IMR-90 (cell line): ENCODE results near the gene CYP24A1. TPM values are rescaled to one million over a fixed set of nuclear protein-coding genes. Genes with fewer than 3 reads are reported as not detected.

Experiments used
- ATAC-seq: fragments of 200-7000 bp; cut with Tn5 transposase; 2 replicates; pipeline ENCODE4 v1.9.1; 2020; ENCODE audit warnings: low read depth, mild to moderate bottlenecking, moderate library complexity
- BruUV-seq: library from RNA; stranded (reverse); fragments of 400-500 nt; replicated peaks from 2 replicates; lab custom pipeline; 2021; lab: Mats Ljungman, UMichigan
- CTCF ChIA-PET: fragments of 300-600 bp; formaldehyde crosslinking; extraction: SDS; loops from one replicate; lab custom pipeline; 2021; ENCODE audit warnings: antibody characterized with exemption; lab: Yijun Ruan, JAX
- POLR2A ChIA-PET: fragments of 300-600 bp; sonication (Branson Sonifier 250); formaldehyde crosslinking; loops from one replicate; lab custom pipeline; 2022; ENCODE audit warnings: antibody characterized with exemption; ENCODE audit not compliant: unreplicated experiment; lab: Charles Lee
- DNase-seq: peaks from one replicate; pipeline ENCODE4 v3.0.0; 2013
- H2AFZ ChIP-seq: replicated peaks from 2 replicates; pipeline ENCODE3; 2013; ENCODE audit warnings: low read length, mild to moderate bottlenecking; ENCODE audit not compliant: poor library complexity
- H2AK5ac ChIP-seq: 2 replicates; pipeline ENCODE4 v1.6.1; 2013; ENCODE audit warnings: low read depth, low read length, inconsistent platforms
- H2AK9ac ChIP-seq: replicated peaks from 2 replicates; pipeline ENCODE3; 2013; ENCODE audit warnings: mild to moderate bottlenecking, low read depth, low read length, moderate library complexity; ENCODE audit not compliant: poor library complexity
- H2BK120ac ChIP-seq: 2 replicates; pipeline ENCODE4 v1.6.1; 2013; ENCODE audit warnings: low read depth, low read length, inconsistent platforms
- H2BK15ac ChIP-seq: 3 replicates; pipeline ENCODE4 v1.6.1; 2013; ENCODE audit warnings: low read depth, low read length, inconsistent platforms
- H2BK20ac ChIP-seq: 2 replicates; pipeline ENCODE4 v1.6.1; 2013; ENCODE audit warnings: low read depth, mild to moderate bottlenecking, inconsistent platforms, low read length, moderate library complexity
- H2BK5ac ChIP-seq: 2 replicates; pipeline ENCODE4 v1.6.1; 2013; ENCODE audit warnings: mild to moderate bottlenecking, low read depth, low read length, inconsistent platforms; ENCODE audit not compliant: poor library complexity, severe bottlenecking
- H3K14ac ChIP-seq: replicated peaks from 2 replicates; pipeline ENCODE4 v1.6.1; 2013; ENCODE audit warnings: low read depth, low read length, inconsistent platforms
- H3K18ac ChIP-seq: 2 replicates; pipeline ENCODE4 v1.6.1; 2013; ENCODE audit warnings: low read depth, low read length, control low read depth
- H3K23ac ChIP-seq: 2 replicates; pipeline ENCODE4 v1.6.1; 2013; ENCODE audit warnings: low read depth, low read length, inconsistent platforms
- H3K27ac ChIP-seq: 2 replicates; pipeline ENCODE4 v1.5.1; 2013; ENCODE audit warnings: mild to moderate bottlenecking, control low read depth, low read length; ENCODE audit not compliant: insufficient read depth
- H3K27me3 ChIP-seq: 2 replicates; pipeline ENCODE4 v1.6.1; 2013; ENCODE audit warnings: low read length; ENCODE audit not compliant: control insufficient read depth, insufficient read depth
- H3K36me3 ChIP-seq: 2 replicates; pipeline ENCODE4 v1.6.1; 2013; ENCODE audit warnings: low read length, mixed read lengths; ENCODE audit not compliant: control insufficient read depth, insufficient read depth
- H3K4ac ChIP-seq: 2 replicates; pipeline ENCODE4 v1.6.1; 2013; ENCODE audit warnings: low read depth, low read length, inconsistent platforms
- H3K4me1 ChIP-seq: 2 replicates; pipeline ENCODE4 v1.6.1; 2013; ENCODE audit warnings: low read length, mixed read lengths; ENCODE audit not compliant: control insufficient read depth, insufficient read depth
- H3K4me2 ChIP-seq: 2 replicates; pipeline ENCODE4 v1.6.1; 2013; ENCODE audit warnings: low read depth, mild to moderate bottlenecking, control low read depth, low read length, moderate library complexity
- H3K4me3 ChIP-seq: 2 replicates; pipeline ENCODE4 v1.5.1; 2013; ENCODE audit warnings: low read depth, mild to moderate bottlenecking, control low read depth, low read length, moderate library complexity; ENCODE audit not compliant: insufficient read depth
- H3K56ac ChIP-seq: 2 replicates; pipeline ENCODE4 v1.6.1; 2013; ENCODE audit warnings: low read length, inconsistent platforms; ENCODE audit not compliant: insufficient read depth; ENCODE audit errors: extremely low read depth
- H3K79me1 ChIP-seq, 2 experiments: 2 replicates each; pipeline ENCODE4 v1.6.1; 2013; ENCODE audit warnings: low read length in 2 of 2, inconsistent platforms in 1 of 2, low read depth in 1 of 2
- H3K9ac ChIP-seq: 2 replicates; pipeline ENCODE4 v1.6.1; 2013; ENCODE audit warnings: low read depth, low read length, control low read depth
- H3K9me1 ChIP-seq: 2 replicates; pipeline ENCODE4 v1.6.1; 2013; ENCODE audit warnings: low read length, inconsistent platforms; ENCODE audit not compliant: insufficient read depth
- H3K9me3 ChIP-seq: 2 replicates; pipeline ENCODE4 v1.6.1; 2013; ENCODE audit warnings: low read length; ENCODE audit not compliant: control insufficient read depth, insufficient read depth
- H4K20me1 ChIP-seq: 2 replicates; pipeline ENCODE4 v1.6.1; 2013; ENCODE audit warnings: low read length, inconsistent platforms; ENCODE audit not compliant: insufficient read depth
- H4K5ac ChIP-seq: 2 replicates; pipeline ENCODE4 v1.6.1; 2013; ENCODE audit warnings: mild to moderate bottlenecking, low read depth, low read length, control low read depth
- H4K8ac ChIP-seq, 2 experiments: 2 replicates each; pipeline ENCODE4 v1.6.1; 2013; ENCODE audit warnings: low read depth in 2 of 2, low read length in 2 of 2, control low read depth in 1 of 2, inconsistent platforms in 1 of 2
- H4K91ac ChIP-seq: 2 replicates; pipeline ENCODE4 v1.6.1; 2013; ENCODE audit warnings: low read depth, low read length, inconsistent platforms; ENCODE audit not compliant: insufficient read depth
- BHLHE40 ChIP-seq: fragments of 150-350 bp; IDR thresholded peaks from 2 replicates; pipeline ENCODE4 v1.6.1; 2016; ENCODE audit warnings: mild to moderate bottlenecking, low read depth, low read length
- CEBPB ChIP-seq: IDR thresholded peaks from 2 replicates; pipeline ENCODE4 v1.6.1; 2012; ENCODE audit warnings: low read depth, low read length, improper control_type of control experiment
- CHD1 ChIP-seq: IDR thresholded peaks from 2 replicates; pipeline ENCODE4 v1.6.1; 2012; ENCODE audit warnings: low read depth, low read length, improper control_type of control experiment
- FOS ChIP-seq: fragments of 150-350 bp; IDR thresholded peaks from 2 replicates; pipeline ENCODE4 v1.6.1; 2016; ENCODE audit warnings: low read depth, low read length
- MAFK ChIP-seq: IDR thresholded peaks from 2 replicates; pipeline ENCODE4 v1.6.1; 2012; ENCODE audit warnings: low read depth, low read length, improper control_type of control experiment
- MAZ ChIP-seq: IDR thresholded peaks from 2 replicates; pipeline ENCODE4 v1.6.1; 2012; ENCODE audit warnings: low read depth, mild to moderate bottlenecking, low read length, improper control_type of control experiment, moderate library complexity, borderline replicate concordance
- MXI1 ChIP-seq: IDR thresholded peaks from 2 replicates; pipeline ENCODE4 v1.6.1; 2012; ENCODE audit warnings: low read depth, mild to moderate bottlenecking, low read length, moderate library complexity, borderline replicate concordance
- NFE2L2 ChIP-seq: fragments of 150-350 bp; IDR thresholded peaks from 2 replicates; pipeline ENCODE4 v1.6.1; 2016; ENCODE audit warnings: low read depth, mild to moderate bottlenecking, low read length
- POLR2A ChIP-seq: IDR thresholded peaks from 2 replicates; pipeline ENCODE4 v1.6.1; 2012; ENCODE audit warnings: mild to moderate bottlenecking, low read depth, low read length
- RAD21 ChIP-seq: IDR thresholded peaks from 2 replicates; pipeline ENCODE4 v1.6.1; 2012; ENCODE audit warnings: low read length, improper control_type of control experiment
- RCOR1 ChIP-seq: IDR thresholded peaks from 2 replicates; pipeline ENCODE4 v1.6.1; 2012; ENCODE audit warnings: mild to moderate bottlenecking, low read length, improper control_type of control experiment; ENCODE audit not compliant: insufficient replicate concordance
- RFX5 ChIP-seq: IDR thresholded peaks from 2 replicates; pipeline ENCODE4 v1.8.0; 2012; ENCODE audit warnings: low read depth, mild to moderate bottlenecking, low read length, moderate library complexity
- SMC3 ChIP-seq: fragments of 150-350 bp; IDR thresholded peaks from 2 replicates; pipeline ENCODE4 v1.6.1; 2016; ENCODE audit warnings: low read depth, mild to moderate bottlenecking, antibody characterized with exemption, low read length, moderate library complexity
- WGBS, 2 experiments: methylation state at CpG; one replicate each; pipeline versions ENCODE4 v1.1.5 to v1.1.7; 2013; ENCODE audit warnings: missing lambda C conversion rate in 2 of 2; ENCODE audit not compliant: insufficient read length in 1 of 2; ENCODE audit errors: extremely low coverage in 2 of 2; 5-methylcytosine and 5-hydroxymethylcytosine counted together
- dilution Hi-C: fragments of 300-500 bp; cut with HindIII; formaldehyde crosslinking; loops from one replicate; pipeline ENCODE4 v1.14.3; 2018; ENCODE audit warnings: low sequenced_read_pairs; ENCODE audit not compliant: unreplicated experiment
- in situ Hi-C: fragments of 300-500 bp; cut with MboI; formaldehyde crosslinking; loops from 3 replicates; pipeline ENCODE4 v1.14.3; 2019; ENCODE audit warnings: low sequenced_read_pairs, inconsistent platforms, mixed read lengths
- intact Hi-C: fragments of 100-400 bp; cut with micrococcal nuclease; formaldehyde crosslinking; loops from 2 replicates; pipeline ENCODE4 v1.10.0; 2022
- polyA plus RNA-seq, 3 experiments: library from polyadenylated mRNA; depleted of rRNA; stranded (reverse); fragments of >200 nt; gene quantifications; 2 replicates each; pipeline ENCODE4 v1.2.3, GENCODE V29; 2012; ENCODE audit warnings: low replicate concordance in 1 of 3
- total RNA-seq: library from RNA; depleted of rRNA; stranded (reverse); fragments of >200 nt; gene quantifications from 2 replicates; pipeline ENCODE4 v1.2.3, GENCODE V29; 2012
- TF ChIP-seq, protein P1 (sequence below): fragments of 150-350 bp; IDR thresholded peaks from 2 replicates; pipeline ENCODE4 v1.6.1; 2016; ENCODE audit warnings: low read depth, mild to moderate bottlenecking, low read length, moderate library complexity, borderline replicate concordance
- TF ChIP-seq, protein P2 (sequence below): conservative IDR thresholded peaks from 2 replicates; pipeline ENCODE4 v1.5.1; 2012; ENCODE audit warnings: mild to moderate bottlenecking, low read depth, low read length, improper control_type of control experiment
- TF ChIP-seq, protein P3 (sequence below): fragments of 150-350 bp; IDR thresholded peaks from 2 replicates; pipeline ENCODE4 v1.6.1; 2017; ENCODE audit warnings: mild to moderate bottlenecking, antibody characterized with exemption, low read length, low read depth

Gene CYP24A1
- total and polyA plus RNA-seq, 2 of the 4 experiments (the other 2 are of a cell fraction), result not detected

DNA sequence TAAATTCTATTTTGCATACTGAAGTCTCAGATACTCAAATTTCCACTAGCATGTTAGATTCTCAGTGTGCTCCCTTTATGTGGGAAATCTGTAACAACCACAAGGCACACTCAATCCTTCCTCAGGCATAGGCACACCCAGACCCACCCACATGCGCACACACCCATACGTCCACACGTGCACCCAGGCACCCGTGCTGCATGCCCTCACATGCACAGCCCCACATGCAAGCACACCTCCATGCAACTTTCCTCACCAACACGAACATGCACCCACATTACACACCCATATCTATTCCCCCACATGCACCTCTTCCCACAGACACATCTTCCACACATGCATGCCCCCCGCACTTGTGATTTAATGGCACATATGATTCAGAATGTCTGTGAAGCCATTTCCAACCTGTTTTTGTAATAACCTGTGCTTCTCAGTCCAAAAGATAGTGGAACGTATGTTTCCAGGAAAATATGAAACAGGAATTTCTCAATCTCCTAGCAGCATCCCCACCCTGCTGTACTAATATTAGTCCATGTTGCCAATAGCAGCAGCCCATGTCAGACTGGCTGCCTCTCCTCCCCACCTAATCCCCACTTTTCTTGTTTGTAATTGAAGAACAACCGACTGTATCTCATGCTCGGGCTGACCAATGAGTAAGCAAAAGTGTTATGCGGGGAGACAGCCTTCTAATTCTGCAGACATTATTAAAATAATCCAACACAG is 11.3 kb upstream of the CYP24A1 start:
- Histone ChIP-seq H3K4ac (no peak overlapping the region), H3K4me2 (no peak overlapping the region), H3K14ac (no peak overlapping the region), H2AFZ (no peak overlapping the region), H2BK15ac (no peak overlapping the region), H2BK5ac (no peak overlapping the region), H4K91ac (no peak overlapping the region), H3K9me3 (no peaks in the 10 kb centered on the region), H3K36me3 (no peaks in the 10 kb centered on the region), H4K5ac (no peak overlapping the region), H2BK20ac (no peak overlapping the region), H3K27me3 (peaks cover 21% of the 10 kb centered on the region), H3K18ac (no peak overlapping the region), H4K8ac (no peak overlapping the region), H3K9ac (no peak overlapping the region), H2AK9ac (no peak overlapping the region), H3K4me3 (no peak overlapping the region), H3K9me1 (no peaks in the 10 kb centered on the region), H3K79me1 (no peaks in the 10 kb centered on the region), H3K56ac (no peak overlapping the region), H3K4me1 (no peaks in the 10 kb centered on the region), H2BK120ac (no peak overlapping the region), H3K27ac (no peak overlapping the region), H4K20me1 (no peaks in the 10 kb centered on the region), H2AK5ac (no peak overlapping the region), H3K23ac (no peak overlapping the region)
- intact Hi-C loops, result no loop called here
- 77% methylated on average over 5 of the region's 10 CpGs; no CpG with 5 or more reads in 1 of the 2 experiments for WGBS, 2 experiments
- ChIA-PET CTCF (no interaction called here), POLR2A (no interaction called here)
- DNase-seq, result no peak
- dilution Hi-C loops, result loop anchor here (25.0 kb wide), 1 partner anchor 98 kb away; no protein-coding TSS in a partner anchor
- in situ Hi-C loops, result loop anchor here (25.0 kb wide), 1 partner anchor 198 kb away; no protein-coding TSS in a partner anchor
- no peak for ATAC-seq
- TF ChIP-seq NFE2L2, result no peak
- no peak for TF ChIP-seq MXI1
- no peak for TF ChIP-seq BHLHE40
- no peak for TF ChIP-seq SMC3
- TF ChIP-seq CEBPB, result no peak
- TF ChIP-seq, protein P1, sequence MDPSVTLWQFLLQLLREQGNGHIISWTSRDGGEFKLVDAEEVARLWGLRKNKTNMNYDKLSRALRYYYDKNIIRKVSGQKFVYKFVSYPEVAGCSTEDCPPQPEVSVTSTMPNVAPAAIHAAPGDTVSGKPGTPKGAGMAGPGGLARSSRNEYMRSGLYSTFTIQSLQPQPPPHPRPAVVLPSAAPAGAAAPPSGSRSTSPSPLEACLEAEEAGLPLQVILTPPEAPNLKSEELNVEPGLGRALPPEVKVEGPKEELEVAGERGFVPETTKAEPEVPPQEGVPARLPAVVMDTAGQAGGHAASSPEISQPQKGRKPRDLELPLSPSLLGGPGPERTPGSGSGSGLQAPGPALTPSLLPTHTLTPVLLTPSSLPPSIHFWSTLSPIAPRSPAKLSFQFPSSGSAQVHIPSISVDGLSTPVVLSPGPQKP, result no peak
- TF ChIP-seq MAZ, result no peak
- TF ChIP-seq, protein P2, sequence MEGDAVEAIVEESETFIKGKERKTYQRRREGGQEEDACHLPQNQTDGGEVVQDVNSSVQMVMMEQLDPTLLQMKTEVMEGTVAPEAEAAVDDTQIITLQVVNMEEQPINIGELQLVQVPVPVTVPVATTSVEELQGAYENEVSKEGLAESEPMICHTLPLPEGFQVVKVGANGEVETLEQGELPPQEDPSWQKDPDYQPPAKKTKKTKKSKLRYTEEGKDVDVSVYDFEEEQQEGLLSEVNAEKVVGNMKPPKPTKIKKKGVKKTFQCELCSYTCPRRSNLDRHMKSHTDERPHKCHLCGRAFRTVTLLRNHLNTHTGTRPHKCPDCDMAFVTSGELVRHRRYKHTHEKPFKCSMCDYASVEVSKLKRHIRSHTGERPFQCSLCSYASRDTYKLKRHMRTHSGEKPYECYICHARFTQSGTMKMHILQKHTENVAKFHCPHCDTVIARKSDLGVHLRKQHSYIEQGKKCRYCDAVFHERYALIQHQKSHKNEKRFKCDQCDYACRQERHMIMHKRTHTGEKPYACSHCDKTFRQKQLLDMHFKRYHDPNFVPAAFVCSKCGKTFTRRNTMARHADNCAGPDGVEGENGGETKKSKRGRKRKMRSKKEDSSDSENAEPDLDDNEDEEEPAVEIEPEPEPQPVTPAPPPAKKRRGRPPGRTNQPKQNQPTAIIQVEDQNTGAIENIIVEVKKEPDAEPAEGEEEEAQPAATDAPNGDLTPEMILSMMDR, result no peak
- no peak for TF ChIP-seq MAFK
- TF ChIP-seq RCOR1, result no peak
- no peak for TF ChIP-seq RFX5
- no peak for TF ChIP-seq FOS
- TF ChIP-seq, protein P3, sequence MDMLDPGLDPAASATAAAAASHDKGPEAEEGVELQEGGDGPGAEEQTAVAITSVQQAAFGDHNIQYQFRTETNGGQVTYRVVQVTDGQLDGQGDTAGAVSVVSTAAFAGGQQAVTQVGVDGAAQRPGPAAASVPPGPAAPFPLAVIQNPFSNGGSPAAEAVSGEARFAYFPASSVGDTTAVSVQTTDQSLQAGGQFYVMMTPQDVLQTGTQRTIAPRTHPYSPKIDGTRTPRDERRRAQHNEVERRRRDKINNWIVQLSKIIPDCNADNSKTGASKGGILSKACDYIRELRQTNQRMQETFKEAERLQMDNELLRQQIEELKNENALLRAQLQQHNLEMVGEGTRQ, result no peak
- TF ChIP-seq POLR2A, result no peak
- no peak for TF ChIP-seq RAD21
- TF ChIP-seq CHD1, result no peak
- no TSS peak for BruUV-seq
